Liver (tissue), 9 donors: ENCODE measurements around the gene RECQL5. TPM values are rescaled to one million over a fixed set of nuclear protein-coding genes. Genes with fewer than 3 reads are reported as not detected.

Experiments
- DNase-seq: peaks from one replicate; pipeline ENCODE4 v3.0.0-alpha.2; 2017; ENCODE audit warnings: low spot score
- H3K27ac ChIP-seq, 2 donors: one replicate each; pipeline ENCODE4 v1.7.0; 2013; ENCODE audit warnings: inconsistent platforms in 2 of 2, low read length in 2 of 2, control low read depth in 1 of 2, low read depth in 1 of 2, mild to moderate bottlenecking in 1 of 2
- H3K27me3 ChIP-seq, 4 donors: one replicate each; pipeline versions ENCODE4 v1.6.1 to v1.7.0; 2013; ENCODE audit warnings: low read length in 3 of 4, inconsistent platforms in 1 of 4, mild to moderate bottlenecking in 1 of 4, moderate library complexity in 1 of 4; ENCODE audit not compliant: control insufficient read depth in 4 of 4, insufficient read depth in 4 of 4
- H3K36me3 ChIP-seq, 4 donors: one replicate each; pipeline versions ENCODE4 v1.6.1 to v1.7.0; 2013; ENCODE audit warnings: low read length in 3 of 4, mild to moderate bottlenecking in 3 of 4, low read depth in 1 of 4, moderate library complexity in 1 of 4; ENCODE audit not compliant: control insufficient read depth in 4 of 4, insufficient read depth in 3 of 4
- H3K4me1 ChIP-seq, 4 donors: one replicate each; pipeline versions ENCODE4 v1.6.1 to v1.7.0; 2013; ENCODE audit warnings: low read length in 3 of 4, mild to moderate bottlenecking in 3 of 4, moderate library complexity in 1 of 4; ENCODE audit not compliant: control insufficient read depth in 4 of 4, insufficient read depth in 4 of 4
- H3K4me3 ChIP-seq, 3 donors: one replicate each; pipeline versions ENCODE4 v1.6.1 to v1.7.0; 2013; ENCODE audit warnings: low read length in 3 of 3, control low read depth in 1 of 3, low read depth in 1 of 3, mild to moderate bottlenecking in 1 of 3
- H3K9ac ChIP-seq, 2 donors: one replicate each; pipeline ENCODE4 v1.7.0; 2013; ENCODE audit warnings: low read length in 2 of 2, mild to moderate bottlenecking in 2 of 2, moderate library complexity in 2 of 2, control low read depth in 1 of 2, low read depth in 1 of 2
- H3K9me3 ChIP-seq, 4 donors: one replicate each; pipeline versions ENCODE4 v1.6.1 to v1.7.0; 2013; ENCODE audit warnings: low read length in 3 of 4; ENCODE audit not compliant: control insufficient read depth in 4 of 4
- FOXA2 ChIP-seq: IDR thresholded peaks from 2 replicates; pipeline ENCODE4 v1.6.1; 2016; ENCODE audit warnings: antibody characterized with exemption
- GABPA ChIP-seq, 2 donors: IDR thresholded peaks in 1 of 2; conservative IDR thresholded peaks in 1 of 2; 2 replicates each; pipeline ENCODE4 v1.6.1; 2016; ENCODE audit warnings: antibody characterized with exemption in 2 of 2, mild to moderate bottlenecking in 1 of 2, moderate library complexity in 1 of 2
- HNF4G ChIP-seq: IDR thresholded peaks from 2 replicates; pipeline ENCODE4 v1.6.1; 2016; ENCODE audit warnings: antibody characterized with exemption
- JUND ChIP-seq, 2 donors: IDR thresholded peaks; 2 replicates each; pipeline ENCODE4 v1.6.1; 2016; ENCODE audit warnings: antibody characterized with exemption in 2 of 2
- RAD21 ChIP-seq, 2 donors: IDR thresholded peaks; 2 replicates each; pipeline ENCODE4 v1.6.1; 2016; ENCODE audit warnings: antibody characterized with exemption in 2 of 2, mild to moderate bottlenecking in 2 of 2
- RXRA ChIP-seq, 2 donors: IDR thresholded peaks; 2 replicates each; pipeline ENCODE4 v1.6.1; 2017 to 2018; ENCODE audit warnings: antibody characterized with exemption in 2 of 2, mild to moderate bottlenecking in 1 of 2
- SP1 ChIP-seq: IDR thresholded peaks from 2 replicates; pipeline ENCODE4 v1.6.1; 2018; ENCODE audit warnings: antibody characterized with exemption, mild to moderate bottlenecking
- YY1 ChIP-seq: IDR thresholded peaks from 2 replicates; pipeline ENCODE4 v1.6.1; 2016; ENCODE audit warnings: antibody characterized with exemption, mild to moderate bottlenecking
- WGBS: extraction: QIAGEN DNeasy Blood & Tissue Kit; methylation state at CpG from one replicate; pipeline ENCODE4 v1.1.7; 2013; 5-methylcytosine and 5-hydroxymethylcytosine counted together
- polyA plus RNA-seq, 2 donors: library from polyadenylated mRNA; stranded (reverse) in 1 of 2; unstranded in 1 of 2; fragments of 200-250 nt in 1 of 2; fragments of >200 nt in 1 of 2; fragmentation: Nextera tagmentation in 1 of 2; extraction: Ambion mirVana in 1 of 2; gene quantifications; one replicate each; pipeline versions ENCODE4 v1.2.1 to v1.2.3, GENCODE V29; 2013 to 2015
- total RNA-seq, 2 donors: library from RNA; depleted of rRNA; stranded (reverse); fragments of >200 nt; gene quantifications; one replicate each; pipeline ENCODE4 v1.2.3, GENCODE V29; 2014
- TF ChIP-seq, protein P1 (sequence below): IDR thresholded peaks from 2 replicates; pipeline ENCODE4 v1.6.1; 2016; ENCODE audit warnings: antibody characterized with exemption
- TF ChIP-seq, protein P2 (sequence below): IDR thresholded peaks from 2 replicates; pipeline ENCODE4 v1.6.1; 2016; ENCODE audit warnings: antibody characterized with exemption
- TF ChIP-seq, protein P3 (sequence below): IDR thresholded peaks from 2 replicates; pipeline ENCODE4 v1.6.1; 2016; ENCODE audit warnings: antibody characterized with exemption, mild to moderate bottlenecking
- TF ChIP-seq, protein P4 (sequence below): fragments of 150-350 bp; IDR thresholded peaks from 2 replicates; pipeline ENCODE4 v1.5.1; 2017; ENCODE audit warnings: improper control_type of control experiment, low read depth, low read length; ENCODE audit not compliant: missing input control
- donor health status: healthy.
- donor health status: healthy.
- donor health status: healthy.
- donor health status: healthy.
- donor health status: healthy.

The RECQL5 gene
- total and polyA plus RNA-seq, 4 donors: 8.3 to 15.1 (median 11.5) TPM

DNA sequence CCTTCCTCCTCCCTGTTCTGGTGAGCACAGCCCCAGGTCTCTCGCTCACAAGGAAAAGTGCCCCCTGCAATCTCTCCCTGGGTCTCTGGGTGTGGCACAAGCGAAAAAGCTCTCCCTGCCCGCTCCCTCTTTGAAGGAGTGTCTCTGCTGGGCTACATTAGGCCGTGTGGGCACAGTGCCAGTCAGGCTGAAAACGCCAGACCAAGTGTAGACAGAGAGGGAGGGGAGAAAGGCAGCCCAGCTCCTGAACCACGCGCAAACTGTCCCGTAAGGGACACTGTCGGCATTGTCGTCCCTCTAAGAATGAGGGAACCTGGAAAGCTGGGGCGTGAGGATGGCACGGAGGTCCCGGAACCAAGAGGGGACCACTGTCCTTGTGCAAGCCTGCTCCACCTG, 29.8 kb downstream of the RECQL5 start (continued):
- TF ChIP-seq, protein P1, sequence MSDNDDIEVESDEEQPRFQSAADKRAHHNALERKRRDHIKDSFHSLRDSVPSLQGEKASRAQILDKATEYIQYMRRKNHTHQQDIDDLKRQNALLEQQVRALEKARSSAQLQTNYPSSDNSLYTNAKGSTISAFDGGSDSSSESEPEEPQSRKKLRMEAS: no peak
- TF ChIP-seq RXRA (IDR thresholded peaks at IDR 0.05) (no peak), FOXA2 (no peak), JUND (IDR thresholded peaks at IDR 0.05) (no peak), GABPA (IDR thresholded peaks at IDR 0.05 in 1 of 2, conservative IDR thresholded peaks at IDR 0.05 in 1 of 2) (no peak), HNF4G (no peak)
- TF ChIP-seq, protein P2, sequence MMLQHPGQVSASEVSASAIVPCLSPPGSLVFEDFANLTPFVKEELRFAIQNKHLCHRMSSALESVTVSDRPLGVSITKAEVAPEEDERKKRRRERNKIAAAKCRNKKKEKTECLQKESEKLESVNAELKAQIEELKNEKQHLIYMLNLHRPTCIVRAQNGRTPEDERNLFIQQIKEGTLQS: no peak

DNA sequence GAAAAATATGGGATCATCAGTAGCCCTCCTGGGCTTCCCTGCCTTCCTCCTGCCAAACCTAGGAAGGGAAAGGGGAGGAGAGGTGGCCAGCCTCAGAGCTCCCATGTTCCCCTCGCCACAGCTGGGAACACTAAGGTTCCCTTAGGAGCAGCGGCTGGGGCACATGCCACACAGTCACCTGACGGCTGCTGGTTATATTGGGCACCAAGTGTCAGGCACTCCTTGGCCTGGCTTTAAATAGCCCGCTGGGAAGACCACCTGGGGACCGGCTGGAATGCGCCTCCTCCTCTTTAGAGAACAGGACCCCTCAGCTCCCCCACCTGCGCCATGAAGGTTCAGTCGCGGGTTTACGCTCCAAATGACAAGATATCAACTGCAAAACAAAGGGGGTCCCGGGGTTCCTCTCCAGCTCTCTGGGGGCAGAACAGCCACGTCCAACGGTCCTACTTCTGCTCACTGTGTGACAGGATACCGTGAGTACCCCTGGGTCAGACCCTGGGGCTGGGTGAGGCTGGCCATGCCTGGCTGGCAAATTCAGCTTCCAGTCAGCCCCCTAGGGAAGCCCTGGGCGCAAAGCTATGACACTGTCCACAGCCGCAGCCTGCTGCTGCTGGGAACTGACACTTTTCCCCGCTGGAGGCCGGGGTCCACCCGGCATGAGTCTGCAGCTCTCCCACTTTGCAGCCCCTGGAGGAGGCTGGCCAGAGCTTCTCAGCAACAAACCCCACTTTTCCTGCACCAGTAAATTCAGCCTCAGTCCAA, 30.4 kb downstream of the RECQL5 start:
- no peak overlapping the region for H3K4me3 ChIP-seq
- H3K9me3 ChIP-seq: no peaks in the 10 kb centered on the region
- no peak overlapping the region for H3K9ac ChIP-seq
- H3K4me1 ChIP-seq: peaks cover 8 to 25% (median 16%) of the 10 kb centered on the region in 4 donors
- H3K27me3 ChIP-seq: no peaks in the 10 kb centered on the region
- no peak for DNase-seq
- no peak overlapping the region for H3K27ac ChIP-seq
- no peak for TF ChIP-seq SP1
- TF ChIP-seq RAD21 (IDR thresholded peaks at IDR 0.05): no peak
- no peak for TF ChIP-seq YY1
- TF ChIP-seq, protein P3, sequence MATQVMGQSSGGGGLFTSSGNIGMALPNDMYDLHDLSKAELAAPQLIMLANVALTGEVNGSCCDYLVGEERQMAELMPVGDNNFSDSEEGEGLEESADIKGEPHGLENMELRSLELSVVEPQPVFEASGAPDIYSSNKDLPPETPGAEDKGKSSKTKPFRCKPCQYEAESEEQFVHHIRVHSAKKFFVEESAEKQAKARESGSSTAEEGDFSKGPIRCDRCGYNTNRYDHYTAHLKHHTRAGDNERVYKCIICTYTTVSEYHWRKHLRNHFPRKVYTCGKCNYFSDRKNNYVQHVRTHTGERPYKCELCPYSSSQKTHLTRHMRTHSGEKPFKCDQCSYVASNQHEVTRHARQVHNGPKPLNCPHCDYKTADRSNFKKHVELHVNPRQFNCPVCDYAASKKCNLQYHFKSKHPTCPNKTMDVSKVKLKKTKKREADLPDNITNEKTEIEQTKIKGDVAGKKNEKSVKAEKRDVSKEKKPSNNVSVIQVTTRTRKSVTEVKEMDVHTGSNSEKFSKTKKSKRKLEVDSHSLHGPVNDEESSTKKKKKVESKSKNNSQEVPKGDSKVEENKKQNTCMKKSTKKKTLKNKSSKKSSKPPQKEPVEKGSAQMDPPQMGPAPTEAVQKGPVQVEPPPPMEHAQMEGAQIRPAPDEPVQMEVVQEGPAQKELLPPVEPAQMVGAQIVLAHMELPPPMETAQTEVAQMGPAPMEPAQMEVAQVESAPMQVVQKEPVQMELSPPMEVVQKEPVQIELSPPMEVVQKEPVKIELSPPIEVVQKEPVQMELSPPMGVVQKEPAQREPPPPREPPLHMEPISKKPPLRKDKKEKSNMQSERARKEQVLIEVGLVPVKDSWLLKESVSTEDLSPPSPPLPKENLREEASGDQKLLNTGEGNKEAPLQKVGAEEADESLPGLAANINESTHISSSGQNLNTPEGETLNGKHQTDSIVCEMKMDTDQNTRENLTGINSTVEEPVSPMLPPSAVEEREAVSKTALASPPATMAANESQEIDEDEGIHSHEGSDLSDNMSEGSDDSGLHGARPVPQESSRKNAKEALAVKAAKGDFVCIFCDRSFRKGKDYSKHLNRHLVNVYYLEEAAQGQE: no peak
- TF ChIP-seq, protein P2: no peak
- TF ChIP-seq JUND (IDR thresholded peaks at IDR 0.05): no peak
- TF ChIP-seq, protein P4, sequence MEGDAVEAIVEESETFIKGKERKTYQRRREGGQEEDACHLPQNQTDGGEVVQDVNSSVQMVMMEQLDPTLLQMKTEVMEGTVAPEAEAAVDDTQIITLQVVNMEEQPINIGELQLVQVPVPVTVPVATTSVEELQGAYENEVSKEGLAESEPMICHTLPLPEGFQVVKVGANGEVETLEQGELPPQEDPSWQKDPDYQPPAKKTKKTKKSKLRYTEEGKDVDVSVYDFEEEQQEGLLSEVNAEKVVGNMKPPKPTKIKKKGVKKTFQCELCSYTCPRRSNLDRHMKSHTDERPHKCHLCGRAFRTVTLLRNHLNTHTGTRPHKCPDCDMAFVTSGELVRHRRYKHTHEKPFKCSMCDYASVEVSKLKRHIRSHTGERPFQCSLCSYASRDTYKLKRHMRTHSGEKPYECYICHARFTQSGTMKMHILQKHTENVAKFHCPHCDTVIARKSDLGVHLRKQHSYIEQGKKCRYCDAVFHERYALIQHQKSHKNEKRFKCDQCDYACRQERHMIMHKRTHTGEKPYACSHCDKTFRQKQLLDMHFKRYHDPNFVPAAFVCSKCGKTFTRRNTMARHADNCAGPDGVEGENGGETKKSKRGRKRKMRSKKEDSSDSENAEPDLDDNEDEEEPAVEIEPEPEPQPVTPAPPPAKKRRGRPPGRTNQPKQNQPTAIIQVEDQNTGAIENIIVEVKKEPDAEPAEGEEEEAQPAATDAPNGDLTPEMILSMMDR: no peak
- TF ChIP-seq, protein P1: no peak
- TF ChIP-seq FOXA2: no peak
- H3K36me3 ChIP-seq: peaks cover 0 to 9% (median 2%) of the 10 kb centered on the region in 4 donors
- 95% methylated on average over 19 of the region's 19 CpGs for WGBS
